K562 (cell line): ENCODE data around the gene GABRB1. TPM values are rescaled to one million over a fixed set of nuclear protein-coding genes. Genes with fewer than 3 reads are reported as not detected.
A peak's percentile ranks its signal among the peaks of the same experiment; 100 is the strongest.

Experiments
- ATAC-seq: fragments of 200-7000 bp; cut with Tn5 transposase; 3 replicates; pipeline ENCODE4 v1.9.1; 2020; ENCODE audit warnings: moderate library complexity
- BruUV-seq: library from RNA; stranded (reverse); fragments of 400-500 nt; replicated peaks from 2 replicates; lab custom pipeline; 2021; lab: Mats Ljungman, UMichigan
- CTCF ChIA-PET: fragments of 300-600 bp; formaldehyde crosslinking; extraction: SDS; loops from one replicate; lab custom pipeline; 2021; ENCODE audit warnings: low intra/inter-chr PET ratio; lab: Yijun Ruan, JAX
- POLR2A ChIA-PET: fragments of 300-600, 350-650 bp; sonication (Branson Sonifier 250); formaldehyde crosslinking; extraction: SDS; loops from one replicate; lab custom pipeline; 2021; ENCODE audit warnings: antibody characterized with exemption, inconsistent platforms; lab: Yijun Ruan, JAX
- DNase-seq, 4 experiments: peaks; one replicate each; pipeline versions ENCODE4 v3.0.0 to v3.0.0-alpha.2; 2011 to 2018; ENCODE audit warnings: low spot score in 3 of 4, mixed read lengths in 3 of 4; ENCODE audit errors: extremely low read depth in 1 of 4
- FAIRE-seq: peaks from 2 replicates; lab custom pipeline; 2011; peaks lifted over from hg19 to GRCh38; lab: Jason Lieb, UNC
- H2AFZ ChIP-seq: 2 replicates; pipeline ENCODE4 v1.6.0; 2011; ENCODE audit warnings: low read depth, low read length, control low read depth, inconsistent platforms
- H3K27ac ChIP-seq: fragments of 200-600 bp; 3 replicates; pipeline ENCODE4 v1.8.0; 2011; ENCODE audit warnings: low read depth, mild to moderate bottlenecking, control low read depth, inconsistent platforms, low read length, moderate library complexity, mixed read lengths; ENCODE audit errors: extremely low read depth
- H3K27me3 ChIP-seq, 2 experiments: fragments of 300-600 bp in 1 of 2; 2 replicates in 1 of 2; 3 replicates in 1 of 2; pipeline versions ENCODE4 v1.6.0 to v1.8.0; 2011; ENCODE audit warnings: inconsistent platforms in 2 of 2, low read length in 2 of 2, mild to moderate bottlenecking in 1 of 2, mixed read lengths in 1 of 2, moderate library complexity in 1 of 2; ENCODE audit not compliant: control insufficient read depth in 2 of 2, insufficient read depth in 2 of 2
- H3K36me3 ChIP-seq: fragments of 300-600 bp; 3 replicates; pipeline ENCODE4 v1.8.0; 2011; ENCODE audit warnings: mild to moderate bottlenecking, low read length, inconsistent platforms; ENCODE audit not compliant: control insufficient read depth, insufficient read depth
- H3K4me1 ChIP-seq, 2 experiments: fragments of 200-600 bp in 1 of 2; replicated peaks in 1 of 2; 2 replicates in 1 of 2; 3 replicates in 1 of 2; pipeline versions ENCODE4 v1.5.1 to v1.8.0; 2011; ENCODE audit warnings: inconsistent platforms in 2 of 2, low read length in 2 of 2, mild to moderate bottlenecking in 1 of 2, mixed read lengths in 1 of 2, moderate library complexity in 1 of 2; ENCODE audit not compliant: control insufficient read depth in 2 of 2, insufficient read depth in 2 of 2
- H3K4me2 ChIP-seq: 2 replicates; pipeline ENCODE4 v1.6.1; 2011; ENCODE audit warnings: low read length, control low read depth, inconsistent platforms, mixed read lengths; ENCODE audit not compliant: insufficient read depth
- H3K4me3 ChIP-seq: fragments of 200-600 bp; sonication (generic), shearing (Covaris generic); 2 replicates; pipeline ENCODE4 v1.5.1; 2016; ENCODE audit warnings: control low read depth, inconsistent platforms
- H3K79me2 ChIP-seq: fragments of 200-600 bp; 3 replicates; pipeline ENCODE4 v1.8.0; 2011; ENCODE audit warnings: low read length, inconsistent platforms; ENCODE audit not compliant: control insufficient read depth, insufficient read depth
- H3K9ac ChIP-seq, 2 experiments: 2 replicates each; pipeline versions ENCODE4 v1.6.0 to v1.6.1; 2011; ENCODE audit warnings: low read depth in 2 of 2, low read length in 2 of 2, control low read depth in 1 of 2, inconsistent platforms in 1 of 2, mild to moderate bottlenecking in 1 of 2, mixed read lengths in 1 of 2; ENCODE audit not compliant: insufficient read depth in 1 of 2
- H3K9me1 ChIP-seq: one replicate; pipeline ENCODE4 v1.6.0; 2011; ENCODE audit warnings: inconsistent platforms, mild to moderate bottlenecking, low read length, moderate library complexity; ENCODE audit not compliant: control insufficient read depth, insufficient read depth
- H3K9me3 ChIP-seq: replicated peaks from 2 replicates; pipeline ENCODE4 v1.5.1; 2011; ENCODE audit warnings: low read depth, low read length, inconsistent platforms; ENCODE audit not compliant: control insufficient read depth, insufficient read depth
- H4K20me1 ChIP-seq: replicated peaks from 2 replicates; pipeline ENCODE4 v1.6.1; 2011; ENCODE audit warnings: low read length, inconsistent platforms, mixed read lengths; ENCODE audit not compliant: control insufficient read depth, insufficient read depth
- RFX1 ChIP-seq: fragments of 450-650 bp; IDR thresholded peaks from 2 replicates; pipeline ENCODE4 v1.6.1; 2016; ENCODE audit warnings: mild to moderate bottlenecking, moderate library complexity
- ZKSCAN3 ChIP-seq: fragments of 250-450 bp; sonication (Bioruptor Pico); IDR thresholded peaks from 2 replicates; pipeline ENCODE4 v1.4.0; 2020
- ZNF121 ChIP-seq: sonication (generic); formaldehyde crosslinking; conservative IDR thresholded peaks from 2 replicates; pipeline ENCODE4 v1.8.0; 2022; ENCODE audit warnings: missing genetic modification reagents
- ZNF644 ChIP-seq: fragments of 200-800 bp; sonication (Bioruptor generic); IDR thresholded peaks from 2 replicates; pipeline ENCODE4 v1.6.1; 2016; ENCODE audit warnings: low read depth, missing genetic modification characterization, missing compliant biosample characterization
- WGBS: fragments of 100-300 bp; shearing (Covaris generic); methylation state at CpG from one replicate; pipeline ENCODE4 v1.1.6; 2016; ENCODE audit warnings: low coverage, mixed read lengths; ENCODE audit not compliant: insufficient coverage; ENCODE audit errors: missing lambda C conversion rate; 5-methylcytosine and 5-hydroxymethylcytosine counted together
- in situ Hi-C: fragments of 300-500 bp; cut with MboI; formaldehyde crosslinking; loops from 4 replicates; pipeline ENCODE4 v1.15.0; 2018; ENCODE audit warnings: inconsistent platforms, mixed read lengths
- intact Hi-C: fragments of 100-400 bp; cut with micrococcal nuclease; formaldehyde crosslinking; loops from 2 replicates; pipeline ENCODE4 v1.14.2; 2022
- polyA plus RNA-seq, 8 experiments: library from polyadenylated mRNA; depleted of rRNA in 4 of 8; stranded (reverse) in 5 of 8; unstranded in 3 of 8; fragments of >200 nt; fragmentation: Nextera tagmentation in 2 of 8; fragmentation: Illumina TruSeq in 1 of 8; extraction: Ambion mirVana in 2 of 8; extraction: Trizol in 1 of 8; gene quantifications; 2 replicates each; pipeline versions ENCODE4 v1.2.1 to v1.2.3, GENCODE V29; 2011 to 2014; ENCODE audit warnings: inconsistent platforms in 1 of 8, missing spikeins in 1 of 8
- total RNA-seq, 7 experiments: library from RNA; depleted of rRNA in 6 of 7; stranded (reverse); fragments of >200 nt in 6 of 7; fragmentation: Illumina TruSeq in 2 of 7; extraction: Trizol in 2 of 7; gene quantifications; 2 replicates each; pipeline versions ENCODE4 v1.2.1 to v1.2.3, GENCODE V29; 2011 to 2021; ENCODE audit warnings: low replicate concordance in 1 of 7
- TF ChIP-seq, protein P1 (sequence below): sonication (generic); formaldehyde crosslinking; IDR thresholded peaks from 2 replicates; pipeline ENCODE4 v1.8.1; 2023; ENCODE audit warnings: missing genetic modification reagents, mild to moderate bottlenecking, borderline replicate concordance

Gene GABRB1
- total and polyA plus RNA-seq, 9 of the 15 experiments (the other 6 are each of a cell fraction or from before 2014, with no cell fraction given): not detected

- POLR2A ChIA-PET: no interaction called here
- in situ Hi-C loops: no loop called here
These were observed 437.5 kb downstream of the GABRB1 start for GRCh38 chr4:47468706-47469365.

GRCh38 chr4:47469951-47470350 is 438.6 kb downstream of the GABRB1 start:
- H3K9ac ChIP-seq: no peak overlapping the region
- intact Hi-C loops (no loop called here), in situ Hi-C loops (no loop called here)
- no peak overlapping the region for H3K4me2 ChIP-seq
- TF ChIP-seq, protein P1, sequence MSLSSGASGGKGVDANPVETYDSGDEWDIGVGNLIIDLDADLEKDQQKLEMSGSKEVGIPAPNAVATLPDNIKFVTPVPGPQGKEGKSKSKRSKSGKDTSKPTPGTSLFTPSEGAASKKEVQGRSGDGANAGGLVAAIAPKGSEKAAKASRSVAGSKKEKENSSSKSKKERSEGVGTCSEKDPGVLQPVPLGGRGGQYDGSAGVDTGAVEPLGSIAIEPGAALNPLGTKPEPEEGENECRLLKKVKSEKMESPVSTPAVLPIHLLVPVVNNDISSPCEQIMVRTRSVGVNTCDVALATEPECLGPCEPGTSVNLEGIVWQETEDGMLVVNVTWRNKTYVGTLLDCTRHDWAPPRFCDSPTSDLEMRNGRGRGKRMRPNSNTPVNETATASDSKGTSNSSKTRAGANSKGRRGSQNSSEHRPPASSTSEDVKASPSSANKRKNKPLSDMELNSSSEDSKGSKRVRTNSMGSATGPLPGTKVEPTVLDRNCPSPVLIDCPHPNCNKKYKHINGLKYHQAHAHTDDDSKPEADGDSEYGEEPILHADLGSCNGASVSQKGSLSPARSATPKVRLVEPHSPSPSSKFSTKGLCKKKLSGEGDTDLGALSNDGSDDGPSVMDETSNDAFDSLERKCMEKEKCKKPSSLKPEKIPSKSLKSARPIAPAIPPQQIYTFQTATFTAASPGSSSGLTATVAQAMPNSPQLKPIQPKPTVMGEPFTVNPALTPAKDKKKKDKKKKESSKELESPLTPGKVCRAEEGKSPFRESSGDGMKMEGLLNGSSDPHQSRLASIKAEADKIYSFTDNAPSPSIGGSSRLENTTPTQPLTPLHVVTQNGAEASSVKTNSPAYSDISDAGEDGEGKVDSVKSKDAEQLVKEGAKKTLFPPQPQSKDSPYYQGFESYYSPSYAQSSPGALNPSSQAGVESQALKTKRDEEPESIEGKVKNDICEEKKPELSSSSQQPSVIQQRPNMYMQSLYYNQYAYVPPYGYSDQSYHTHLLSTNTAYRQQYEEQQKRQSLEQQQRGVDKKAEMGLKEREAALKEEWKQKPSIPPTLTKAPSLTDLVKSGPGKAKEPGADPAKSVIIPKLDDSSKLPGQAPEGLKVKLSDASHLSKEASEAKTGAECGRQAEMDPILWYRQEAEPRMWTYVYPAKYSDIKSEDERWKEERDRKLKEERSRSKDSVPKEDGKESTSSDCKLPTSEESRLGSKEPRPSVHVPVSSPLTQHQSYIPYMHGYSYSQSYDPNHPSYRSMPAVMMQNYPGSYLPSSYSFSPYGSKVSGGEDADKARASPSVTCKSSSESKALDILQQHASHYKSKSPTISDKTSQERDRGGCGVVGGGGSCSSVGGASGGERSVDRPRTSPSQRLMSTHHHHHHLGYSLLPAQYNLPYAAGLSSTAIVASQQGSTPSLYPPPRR (CRISPR knock-in tag): no peak
- TF ChIP-seq ZNF121 (no peak), ZKSCAN3 (CRISPR knock-in tag) (no peak)
- ChIA-PET POLR2A (no interaction called here), CTCF (no interaction called here)
- FAIRE-seq (no peak), DNase-seq (no peak), ATAC-seq (no peak)
- no peak overlapping the region for H3K4me3 ChIP-seq
- no peaks in the 10 kb centered on the region for H3K79me2 ChIP-seq
- H3K27ac ChIP-seq: no peak overlapping the region
- no peaks in the 10 kb centered on the region for H4K20me1 ChIP-seq
- H3K4me1 ChIP-seq: no peaks in the 10 kb centered on the region
- H3K9me3 ChIP-seq: no peaks in the 10 kb centered on the region
- WGBS: 2% methylated on average over 3 of the region's 3 CpGs
- no peaks in the 10 kb centered on the region for H3K9me1 ChIP-seq
- H3K27me3 ChIP-seq: peaks cover 0 to 7% of the 10 kb centered on the region in 2 experiments; a peak in 2 of 5 replicates
- no peak overlapping the region for H2AFZ ChIP-seq
- H3K36me3 ChIP-seq: no peaks in the 10 kb centered on the region
- BruUV-seq: no TSS peak

More at GRCh38 chr4:47468706-47469365, 437.5 kb downstream of the GABRB1 start:
- no peak for ATAC-seq
- 1% methylated on average over 6 of the region's 6 CpGs for WGBS
- Histone ChIP-seq H3K9me3 (no peaks in the 10 kb centered on the region), H3K4me2 (no peak overlapping the region), H4K20me1 (no peaks in the 10 kb centered on the region), H3K4me1 (no peaks in the 10 kb centered on the region; a peak in 1 of 5 replicates), H3K9ac (no peak overlapping the region), H3K9me1 (no peaks in the 10 kb centered on the region), H3K4me3 (no peak overlapping the region), H3K36me3 (no peaks in the 10 kb centered on the region), H3K27me3 (peaks cover 0 to 7% of the 10 kb centered on the region in 2 experiments; a peak in 1 of 5 replicates), H3K79me2 (no peaks in the 10 kb centered on the region), H3K27ac (no peak overlapping the region), H2AFZ (no peak overlapping the region)
- BruUV-seq: no TSS peak
- TF ChIP-seq RFX1: peak; percentile 38; the same call in 1 of the 2 replicates
- TF ChIP-seq ZNF644 (tag): no peak
- CTCF ChIA-PET: no interaction called here
- DNase-seq: no peak
- FAIRE-seq: no peak
- intact Hi-C loops: no loop called here
